Measurements from ENCODE around the gene LRP2BP.
A peak's percentile ranks its signal among the peaks of the same experiment; 100 is the strongest.
"Not testable (repeated sequence)": the region's sequence is repeated elsewhere in the genome, so short reads cannot be mapped to it uniquely, and the experiment has no call there.

The LRP2BP gene

GRCh38 chr4:185328586-185328985 is 67.1 kb downstream of the LRP2BP start:
- no peak overlapping the region for H3K27ac ChIP-seq (ENCODE audit: poor library complexity, severe bottlenecking)
- H3K4me3 ChIP-seq (ENCODE audit: severe bottlenecking), result no peak overlapping the region
- ATAC-seq (ENCODE audit: low read depth) (no peak), DNase-seq (ENCODE audit: low spot score) (no peak)
- no peaks in the 10 kb centered on the region for H3K36me3 ChIP-seq (ENCODE audit: low read depth)
- H3K9me3 ChIP-seq (ENCODE audit: severe bottlenecking), result no peaks in the 10 kb centered on the region
- H3K4me1 ChIP-seq (ENCODE audit: insufficient read depth, poor library complexity, severe bottlenecking), result no peaks in the 10 kb centered on the region
- TF ChIP-seq CTCF (IDR thresholded peaks at IDR 0.05; ENCODE audit: poor library complexity, severe bottlenecking), result no peak
- no peaks in the 10 kb centered on the region for H3K27me3 ChIP-seq (ENCODE audit: insufficient read depth, poor library complexity, severe bottlenecking)

- ATAC-seq (ENCODE audit: low read depth); H3K27me3 ChIP-seq (ENCODE audit: insufficient read depth, poor library complexity, severe bottlenecking); H3K4me1 ChIP-seq (ENCODE audit: insufficient read depth, poor library complexity, severe bottlenecking); DNase-seq (ENCODE audit: low spot score); H3K4me3 ChIP-seq (ENCODE audit: severe bottlenecking); H3K36me3 ChIP-seq (ENCODE audit: low read depth); H3K27ac ChIP-seq (ENCODE audit: poor library complexity, severe bottlenecking); H3K9me3 ChIP-seq (ENCODE audit: severe bottlenecking): not testable (repeated sequence)
Observed at GRCh38 chr4:185325721-185326120, 70.0 kb downstream of the LRP2BP start.

GRCh38 chr4:185324361-185324760 is 71.4 kb downstream of the LRP2BP start:
- not testable (repeated sequence) for ATAC-seq (ENCODE audit: low read depth); H3K9me3 ChIP-seq (ENCODE audit: severe bottlenecking); H3K4me1 ChIP-seq (ENCODE audit: insufficient read depth, poor library complexity, severe bottlenecking); H3K36me3 ChIP-seq (ENCODE audit: low read depth); DNase-seq (ENCODE audit: low spot score); H3K27me3 ChIP-seq (ENCODE audit: insufficient read depth, poor library complexity, severe bottlenecking); H3K27ac ChIP-seq (ENCODE audit: poor library complexity, severe bottlenecking); H3K4me3 ChIP-seq (ENCODE audit: severe bottlenecking)

- Histone ChIP-seq H3K9me3 (ENCODE audit: severe bottlenecking) (no peaks in the 10 kb centered on the region), H3K27ac (ENCODE audit: poor library complexity, severe bottlenecking) (no peak overlapping the region), H3K27me3 (ENCODE audit: insufficient read depth, poor library complexity, severe bottlenecking) (no peaks in the 10 kb centered on the region), H3K4me3 (ENCODE audit: severe bottlenecking) (no peak overlapping the region), H3K36me3 (ENCODE audit: low read depth) (peaks cover 7% of the 10 kb centered on the region), H3K4me1 (ENCODE audit: insufficient read depth, poor library complexity, severe bottlenecking) (peaks cover under 1% of the 10 kb centered on the region)
- no peak for DNase-seq (ENCODE audit: low spot score)
- TF ChIP-seq CTCF (IDR thresholded peaks at IDR 0.05; ENCODE audit: poor library complexity, severe bottlenecking), result no peak
- ATAC-seq (ENCODE audit: low read depth), result no peak
Observed at GRCh38 chr4:185323606-185324005, 72.1 kb downstream of the LRP2BP start.

- no peak for ATAC-seq (ENCODE audit: low read depth)
- no peak for DNase-seq (ENCODE audit: low spot score)
- Histone ChIP-seq H3K9me3 (ENCODE audit: severe bottlenecking) (no peaks in the 10 kb centered on the region), H3K27me3 (ENCODE audit: insufficient read depth, poor library complexity, severe bottlenecking) (no peaks in the 10 kb centered on the region), H3K4me1 (ENCODE audit: insufficient read depth, poor library complexity, severe bottlenecking) (peaks cover 5% of the 10 kb centered on the region), H3K27ac (ENCODE audit: poor library complexity, severe bottlenecking) (no peak overlapping the region), H3K36me3 (ENCODE audit: low read depth) (peaks cover 7% of the 10 kb centered on the region), H3K4me3 (ENCODE audit: severe bottlenecking) (no peak overlapping the region)
- TF ChIP-seq CTCF (IDR thresholded peaks at IDR 0.05; ENCODE audit: poor library complexity, severe bottlenecking), result no peak
Observed at GRCh38 chr4:185322803-185323202, 72.9 kb downstream of the LRP2BP start.

GRCh38 chr4:185318679-185319078 is 77.0 kb downstream of the LRP2BP start:
- no peaks in the 10 kb centered on the region for H3K9me3 ChIP-seq (ENCODE audit: severe bottlenecking)
- no peak for TF ChIP-seq CTCF (IDR thresholded peaks at IDR 0.05; ENCODE audit: poor library complexity, severe bottlenecking)
- H3K4me1 ChIP-seq (ENCODE audit: insufficient read depth, poor library complexity, severe bottlenecking), result peaks cover 5% of the 10 kb centered on the region
- ATAC-seq (ENCODE audit: low read depth) (peak; percentile 48; the same call in 2 of the 3 replicates), DNase-seq (ENCODE audit: low spot score) (no peak)
- H3K4me3 ChIP-seq (ENCODE audit: severe bottlenecking), result no peak overlapping the region
- peaks cover 7% of the 10 kb centered on the region for H3K36me3 ChIP-seq (ENCODE audit: low read depth)
- H3K27ac ChIP-seq (ENCODE audit: poor library complexity, severe bottlenecking), result peak overlapping the region; percentile 17
- no peaks in the 10 kb centered on the region for H3K27me3 ChIP-seq (ENCODE audit: insufficient read depth, poor library complexity, severe bottlenecking)
